Measurements from ENCODE around the gene NFKBIB. TPM values are rescaled to one million over a fixed set of nuclear protein-coding genes. Genes with fewer than 3 reads are reported as not detected.

The NFKBIB gene
- polyA plus RNA-seq, 1 donor (not counting 4 experiments of a cell fraction or from before 2014, with no cell fraction given) = 12.3 TPM

DNA sequence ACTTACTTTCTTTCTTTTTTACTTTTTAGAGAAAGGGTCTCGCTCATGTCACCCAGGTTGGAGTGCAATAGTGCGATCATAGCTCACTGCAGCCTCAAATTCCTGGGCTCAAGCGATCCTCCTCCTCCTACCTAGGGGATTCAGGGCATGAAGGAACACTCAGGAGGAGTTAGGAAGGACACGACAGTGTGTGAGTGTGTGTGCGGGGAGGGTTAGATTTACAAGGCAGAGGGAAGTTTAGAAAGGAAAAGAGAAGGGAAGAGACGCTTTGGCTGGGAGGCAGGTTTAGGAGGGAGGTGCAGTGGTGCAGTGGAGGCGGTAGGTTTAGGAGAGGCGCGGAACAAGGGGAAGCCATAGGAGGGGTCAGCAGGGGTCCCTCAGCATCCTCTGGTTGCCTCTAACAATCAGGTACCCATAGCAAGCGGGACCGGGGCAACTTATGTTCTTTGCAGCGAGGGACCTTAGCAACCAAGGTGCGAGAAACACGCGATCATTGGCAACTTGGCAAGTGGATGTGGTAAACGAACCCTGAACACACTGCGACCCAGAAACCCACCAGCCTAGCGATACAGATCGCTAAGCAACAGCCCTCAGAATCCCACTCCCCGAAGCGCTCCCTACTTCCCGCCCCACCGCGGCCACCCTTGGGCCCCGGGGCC is 852 bp upstream of the NFKBIB start:
- H3K27ac ChIP-seq (ENCODE audit: control insufficient read depth, insufficient read depth, low read length) = peak overlapping the region; percentile 97
- dilution Hi-C loops (cut with MboI; ENCODE audit: extremely low pct_ligation_motif_present, low sequenced_read_pairs) = no loop called here

DNA sequence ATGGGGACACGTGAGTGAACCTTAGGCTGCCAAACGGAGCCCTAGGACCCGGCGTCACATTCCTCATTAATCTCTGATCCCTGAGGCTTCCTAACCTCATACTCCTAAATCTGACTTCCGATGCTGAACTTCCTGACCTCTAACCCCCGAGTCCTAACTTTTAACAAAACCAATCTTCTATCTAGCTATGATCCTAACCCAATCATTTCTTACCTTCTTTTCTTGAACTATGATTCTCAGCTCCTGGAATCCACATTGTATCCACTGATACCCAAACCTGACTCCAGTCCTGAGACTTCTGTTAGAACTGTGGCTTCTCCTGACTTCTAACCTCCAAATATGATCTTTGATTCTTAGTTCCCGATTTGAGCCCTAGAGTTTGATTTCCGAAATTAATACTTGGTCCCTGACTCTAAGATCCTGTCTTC is 447 bp downstream of the NFKBIB start:
- peak overlapping the region; percentile 73 for H2AFZ ChIP-seq (ENCODE audit: control insufficient read depth, low read length)
- H4K20me1 ChIP-seq (ENCODE audit: control insufficient read depth, extremely low read depth, insufficient read depth, low read length) = no peaks in the 10 kb centered on the region
- dilution Hi-C loops (cut with MboI; ENCODE audit: extremely low pct_ligation_motif_present, low sequenced_read_pairs) = no loop called here
- H3K9me3 ChIP-seq (ENCODE audit: control insufficient read depth, low read depth, low read length) = no peaks in the 10 kb centered on the region
- peaks cover 28% of the 10 kb centered on the region for H3K79me2 ChIP-seq (ENCODE audit: control insufficient read depth, insufficient read depth, low read length)
- FAIRE-seq (no peak), DNase-seq (ENCODE audit: low read depth, low spot score) (no peak)
- peak overlapping the region; percentile 80 to 98 (median 96) for H3K4me3 ChIP-seq (ENCODE audit: control insufficient read depth in 2 of 3, extremely low read depth in 1 of 3, insufficient read depth in 2 of 3, low read depth in 1 of 3, low read length in 3 of 3)
- peak overlapping the region; percentile 98 for H3K9ac ChIP-seq (ENCODE audit: control insufficient read depth, extremely low read depth, insufficient read depth, low read length)
- peak overlapping the region; percentile 97 for H3K27ac ChIP-seq (ENCODE audit: control insufficient read depth, insufficient read depth, low read length)
- H3K36me3 ChIP-seq (ENCODE audit: control insufficient read depth in 2 of 2, extremely low read depth in 1 of 2, insufficient read depth in 2 of 2, low read length in 2 of 2) = no peaks in the 10 kb centered on the region
- H3K4me1 ChIP-seq (ENCODE audit: control insufficient read depth, extremely low read depth, insufficient read depth, low read length) = peaks cover 14% of the 10 kb centered on the region
- H3K27me3 ChIP-seq (ENCODE audit: control insufficient read depth, extremely low read depth, insufficient read depth, low read length) = no peaks in the 10 kb centered on the region
- peak overlapping the region; percentile 98 for H3K4me2 ChIP-seq (ENCODE audit: control insufficient read depth, extremely low read depth, insufficient read depth, low read depth, low read length)
- TF ChIP-seq, protein P1, sequence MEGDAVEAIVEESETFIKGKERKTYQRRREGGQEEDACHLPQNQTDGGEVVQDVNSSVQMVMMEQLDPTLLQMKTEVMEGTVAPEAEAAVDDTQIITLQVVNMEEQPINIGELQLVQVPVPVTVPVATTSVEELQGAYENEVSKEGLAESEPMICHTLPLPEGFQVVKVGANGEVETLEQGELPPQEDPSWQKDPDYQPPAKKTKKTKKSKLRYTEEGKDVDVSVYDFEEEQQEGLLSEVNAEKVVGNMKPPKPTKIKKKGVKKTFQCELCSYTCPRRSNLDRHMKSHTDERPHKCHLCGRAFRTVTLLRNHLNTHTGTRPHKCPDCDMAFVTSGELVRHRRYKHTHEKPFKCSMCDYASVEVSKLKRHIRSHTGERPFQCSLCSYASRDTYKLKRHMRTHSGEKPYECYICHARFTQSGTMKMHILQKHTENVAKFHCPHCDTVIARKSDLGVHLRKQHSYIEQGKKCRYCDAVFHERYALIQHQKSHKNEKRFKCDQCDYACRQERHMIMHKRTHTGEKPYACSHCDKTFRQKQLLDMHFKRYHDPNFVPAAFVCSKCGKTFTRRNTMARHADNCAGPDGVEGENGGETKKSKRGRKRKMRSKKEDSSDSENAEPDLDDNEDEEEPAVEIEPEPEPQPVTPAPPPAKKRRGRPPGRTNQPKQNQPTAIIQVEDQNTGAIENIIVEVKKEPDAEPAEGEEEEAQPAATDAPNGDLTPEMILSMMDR (optimal IDR thresholded peaks at IDR 0.05 in 1 of 3, IDR thresholded peaks at IDR 0.05 in 1 of 3, conservative IDR thresholded peaks at IDR 0.05 in 1 of 3; ENCODE audit: extremely low read depth in 1 of 3, insufficient read depth in 2 of 3, low read length in 3 of 3) = no peak
- no peak for TF ChIP-seq EZH2 (IDR thresholded peaks at IDR 0.05; ENCODE audit: low read length)
- no peaks in the 10 kb centered on the region for H3K9me1 ChIP-seq (ENCODE audit: control insufficient read depth, extremely low read depth, insufficient read depth, low read length)

More for the DNA sequence above, 852 bp upstream of the NFKBIB start:
- Histone ChIP-seq H3K9me3 (ENCODE audit: control insufficient read depth, low read depth, low read length) (no peaks in the 10 kb centered on the region), H3K27me3 (ENCODE audit: control insufficient read depth, extremely low read depth, insufficient read depth, low read length) (no peaks in the 10 kb centered on the region), H2AFZ (ENCODE audit: control insufficient read depth, low read length) (peak overlapping the region; percentile 96), H4K20me1 (ENCODE audit: control insufficient read depth, extremely low read depth, insufficient read depth, low read length) (no peaks in the 10 kb centered on the region), H3K9me1 (ENCODE audit: control insufficient read depth, extremely low read depth, insufficient read depth, low read length) (no peaks in the 10 kb centered on the region), H3K4me3 (ENCODE audit: control insufficient read depth in 2 of 3, extremely low read depth in 1 of 3, insufficient read depth in 2 of 3, low read depth in 1 of 3, low read length in 3 of 3) (peak overlapping the region; percentile 80 to 98 (median 85)), H3K79me2 (ENCODE audit: control insufficient read depth, insufficient read depth, low read length) (peaks cover 28% of the 10 kb centered on the region), H3K4me2 (ENCODE audit: control insufficient read depth, extremely low read depth, insufficient read depth, low read depth, low read length) (peak overlapping the region; percentile 100), H3K36me3 (ENCODE audit: control insufficient read depth in 2 of 2, extremely low read depth in 1 of 2, insufficient read depth in 2 of 2, low read length in 2 of 2) (no peaks in the 10 kb centered on the region), H3K4me1 (ENCODE audit: control insufficient read depth, extremely low read depth, insufficient read depth, low read length) (peaks cover 14% of the 10 kb centered on the region), H3K9ac (ENCODE audit: control insufficient read depth, extremely low read depth, insufficient read depth, low read length) (peak overlapping the region; percentile 98)
- FAIRE-seq (no peak), DNase-seq (ENCODE audit: low read depth, low spot score) (no peak)
- TF ChIP-seq EZH2 (IDR thresholded peaks at IDR 0.05; ENCODE audit: low read length) = no peak
- TF ChIP-seq, protein P1 (optimal IDR thresholded peaks at IDR 0.05 in 1 of 3, IDR thresholded peaks at IDR 0.05 in 1 of 3, conservative IDR thresholded peaks at IDR 0.05 in 1 of 3; ENCODE audit: extremely low read depth in 1 of 3, insufficient read depth in 2 of 3, low read length in 3 of 3) = no peak

All from keratinocyte (primary cell).